IPS-18a (cell line): ENCODE results near the gene CD4.
A peak's percentile ranks its signal among the peaks of the same experiment; 100 is the strongest.

Experiments used
- H3K27ac ChIP-seq: one replicate; pipeline ENCODE4 v1.5.1; 2013; ENCODE audit warnings: low read length
- H3K27me3 ChIP-seq: one replicate; pipeline ENCODE4 v1.6.1; 2013; ENCODE audit warnings: mild to moderate bottlenecking, low read length; ENCODE audit not compliant: control insufficient read depth, insufficient read depth
- H3K36me3 ChIP-seq: one replicate; pipeline ENCODE4 v1.6.1; 2013; ENCODE audit warnings: low read depth, low read length; ENCODE audit not compliant: control insufficient read depth
- H3K4me1 ChIP-seq: one replicate; pipeline ENCODE4 v1.6.1; 2013; ENCODE audit warnings: low read depth, low read length; ENCODE audit not compliant: control insufficient read depth
- H3K4me3 ChIP-seq: one replicate; pipeline ENCODE4 v1.5.1; 2013; ENCODE audit warnings: low read length
- H3K9ac ChIP-seq: one replicate; pipeline ENCODE4 v1.6.1; 2013; ENCODE audit warnings: mild to moderate bottlenecking, low read length, moderate library complexity
- H3K9me3 ChIP-seq: one replicate; pipeline ENCODE4 v1.6.1; 2013; ENCODE audit warnings: low read depth, low read length; ENCODE audit not compliant: control insufficient read depth

The CD4 gene

DNA sequence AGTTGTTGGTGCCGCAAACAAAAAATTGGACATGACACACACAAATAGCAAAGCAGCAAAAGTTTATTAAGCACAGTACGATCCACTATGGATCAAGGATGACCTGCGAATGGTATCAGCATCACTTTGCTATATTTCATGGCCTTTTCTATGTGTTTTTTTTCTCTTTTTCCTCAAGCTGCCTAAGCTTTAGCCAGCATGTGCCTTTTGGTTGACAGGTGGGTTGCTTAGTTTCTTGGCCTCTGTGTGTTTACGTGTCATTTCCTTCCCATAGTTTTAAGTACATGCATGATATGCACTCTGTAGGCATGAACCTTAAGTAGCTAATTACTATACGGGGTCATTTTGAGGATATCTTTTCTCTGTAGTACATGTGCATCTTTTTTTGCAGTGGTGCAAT is 9.8 kb downstream of the CD4 start:
- Histone ChIP-seq H3K27ac (no peak overlapping the region), H3K36me3 (no peaks in the 10 kb centered on the region), H3K27me3 (no peaks in the 10 kb centered on the region), H3K4me3 (no peak overlapping the region), H3K9ac (no peak overlapping the region), H3K9me3 (no peaks in the 10 kb centered on the region), H3K4me1 (no peaks in the 10 kb centered on the region)

DNA sequence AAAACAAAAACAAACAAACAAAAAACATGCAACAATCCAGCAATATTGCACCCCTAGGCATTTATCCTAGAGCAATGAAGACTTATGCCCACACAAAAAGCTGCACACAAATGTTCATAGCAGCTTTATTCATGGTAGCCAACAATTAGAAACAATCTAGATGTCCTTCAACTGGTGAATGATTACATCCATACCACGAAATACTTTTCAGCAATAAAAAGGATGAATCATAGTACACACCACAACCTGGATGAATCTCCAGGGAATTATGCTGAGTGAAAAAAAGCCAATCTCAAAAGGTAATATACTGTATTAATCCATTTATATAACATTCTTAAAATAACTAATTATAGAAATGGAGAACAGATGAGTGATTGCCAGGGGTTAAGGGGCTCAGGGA is 17.8 kb downstream of the CD4 start:
- Histone ChIP-seq H3K9me3 (no peaks in the 10 kb centered on the region), H3K9ac (no peak overlapping the region), H3K36me3 (no peaks in the 10 kb centered on the region), H3K4me1 (peaks cover 9% of the 10 kb centered on the region), H3K4me3 (no peak overlapping the region), H3K27me3 (no peaks in the 10 kb centered on the region), H3K27ac (no peak overlapping the region)

DNA sequence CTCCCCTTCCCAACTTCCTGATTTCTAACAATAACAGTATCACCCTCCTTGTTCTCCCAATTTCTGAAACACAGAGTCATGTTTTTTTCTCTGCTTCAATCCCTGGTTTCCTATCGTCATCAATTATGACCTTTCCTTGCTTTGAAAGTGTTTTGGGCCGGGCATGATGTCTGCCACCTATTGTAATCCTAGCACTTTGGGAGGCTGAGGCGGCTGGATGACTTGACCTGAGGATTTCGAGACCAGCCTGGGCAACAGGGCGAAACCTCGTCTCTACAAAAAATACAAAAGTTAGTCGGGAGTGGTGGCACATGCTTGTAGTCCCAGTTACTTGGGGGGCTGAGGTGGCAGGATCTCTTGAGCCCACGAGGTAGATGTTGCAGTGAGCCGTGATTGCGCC is 19.7 kb downstream of the CD4 start:
- Histone ChIP-seq H3K4me3 (no peak overlapping the region), H3K4me1 (peaks cover 9% of the 10 kb centered on the region), H3K27ac (no peak overlapping the region), H3K9ac (no peak overlapping the region), H3K27me3 (no peaks in the 10 kb centered on the region), H3K36me3 (no peaks in the 10 kb centered on the region), H3K9me3 (no peaks in the 10 kb centered on the region)

DNA sequence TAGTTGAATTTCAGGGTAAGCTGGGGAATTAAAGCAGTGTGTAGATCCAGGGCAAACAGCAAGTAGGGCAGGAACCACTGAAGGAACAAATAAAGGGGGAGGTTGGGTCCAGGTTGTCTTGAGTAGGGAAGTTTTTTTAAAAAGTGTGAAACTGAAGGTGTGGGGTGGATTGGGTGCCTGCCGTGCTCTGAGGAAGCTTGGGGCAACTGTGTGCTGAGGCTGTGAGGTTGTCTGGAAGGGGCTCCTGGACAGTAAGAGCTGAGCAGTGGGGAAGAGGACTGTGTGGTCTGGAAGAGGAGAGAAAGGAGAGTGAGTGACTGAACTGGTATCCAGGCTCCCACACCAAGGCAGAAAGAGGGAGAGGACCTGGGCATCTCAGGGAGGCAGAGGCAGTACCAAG is 21.4 kb downstream of the CD4 start:
- no peak overlapping the region for H3K4me3 ChIP-seq
- H3K27me3 ChIP-seq: no peaks in the 10 kb centered on the region
- H3K9me3 ChIP-seq: no peaks in the 10 kb centered on the region
- no peak overlapping the region for H3K27ac ChIP-seq
- H3K36me3 ChIP-seq: no peaks in the 10 kb centered on the region
- H3K9ac ChIP-seq: no peak overlapping the region
- peaks cover 9% of the 10 kb centered on the region for H3K4me1 ChIP-seq

DNA sequence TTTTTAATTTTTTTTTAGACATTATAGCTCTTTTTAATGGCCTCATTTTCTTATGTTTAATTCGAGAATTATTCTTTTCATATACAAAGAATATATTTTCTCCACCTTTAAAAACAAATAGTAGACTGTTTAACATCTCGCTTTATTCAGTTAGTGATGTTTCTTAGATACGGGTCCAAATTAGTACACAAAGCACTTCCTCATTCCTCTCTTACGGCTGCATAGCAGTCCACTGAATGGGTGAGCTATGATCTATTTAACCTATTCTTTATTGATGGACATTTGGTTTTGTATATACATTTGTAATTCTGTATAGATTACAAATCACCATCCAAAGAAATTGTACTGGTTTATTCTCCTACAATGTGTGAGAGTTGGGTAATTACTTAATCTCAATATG is 24.0 kb downstream of the CD4 start:
- H3K4me1 ChIP-seq: peaks cover 16% of the 10 kb centered on the region
- no peak overlapping the region for H3K27ac ChIP-seq
- H3K4me3 ChIP-seq: no peak overlapping the region
- no peaks in the 10 kb centered on the region for H3K36me3 ChIP-seq
- no peak overlapping the region for H3K9ac ChIP-seq
- no peaks in the 10 kb centered on the region for H3K27me3 ChIP-seq
- H3K9me3 ChIP-seq: no peaks in the 10 kb centered on the region

DNA sequence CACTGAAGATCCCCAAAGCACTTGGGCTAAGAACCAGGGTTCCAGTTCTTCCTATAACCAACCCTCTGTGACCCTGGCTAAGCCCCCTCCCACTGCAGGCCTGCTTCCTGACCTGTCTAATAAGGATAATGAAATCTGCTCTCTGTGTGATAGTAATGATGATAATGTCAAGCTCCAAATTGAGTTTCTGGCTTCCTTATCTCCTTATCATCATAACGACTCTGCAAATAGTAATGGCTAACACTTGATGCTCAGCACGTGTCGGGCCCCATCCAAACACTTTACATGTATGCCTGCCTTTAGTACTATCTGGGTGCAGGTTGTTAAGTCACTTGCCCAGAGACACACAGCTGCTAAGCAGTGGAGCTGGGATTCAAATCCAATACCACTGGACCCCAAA is 27.3 kb downstream of the CD4 start:
- Histone ChIP-seq H3K9me3 (no peaks in the 10 kb centered on the region), H3K9ac (no peak overlapping the region), H3K4me1 (peaks cover 22% of the 10 kb centered on the region), H3K36me3 (no peaks in the 10 kb centered on the region), H3K27ac (no peak overlapping the region), H3K27me3 (no peaks in the 10 kb centered on the region), H3K4me3 (no peak overlapping the region)

DNA sequence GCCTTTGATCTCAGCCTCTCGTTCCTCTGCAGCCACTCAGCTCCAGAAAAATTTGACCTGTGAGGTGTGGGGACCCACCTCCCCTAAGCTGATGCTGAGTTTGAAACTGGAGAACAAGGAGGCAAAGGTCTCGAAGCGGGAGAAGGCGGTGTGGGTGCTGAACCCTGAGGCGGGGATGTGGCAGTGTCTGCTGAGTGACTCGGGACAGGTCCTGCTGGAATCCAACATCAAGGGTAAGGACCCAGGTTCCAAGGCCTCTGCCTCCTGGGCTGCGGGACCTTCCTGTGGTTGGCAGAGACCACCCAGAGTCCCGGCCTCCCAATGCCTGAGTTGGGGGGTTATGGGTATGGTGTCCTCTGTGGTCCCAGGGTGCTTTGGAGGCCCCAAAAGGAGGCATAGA is 27.8 kb downstream of the CD4 start:
- Histone ChIP-seq H3K36me3 (no peaks in the 10 kb centered on the region), H3K4me1 (peaks cover 23% of the 10 kb centered on the region), H3K27ac (no peak overlapping the region), H3K4me3 (no peak overlapping the region), H3K9me3 (no peaks in the 10 kb centered on the region), H3K9ac (no peak overlapping the region), H3K27me3 (no peaks in the 10 kb centered on the region)

DNA sequence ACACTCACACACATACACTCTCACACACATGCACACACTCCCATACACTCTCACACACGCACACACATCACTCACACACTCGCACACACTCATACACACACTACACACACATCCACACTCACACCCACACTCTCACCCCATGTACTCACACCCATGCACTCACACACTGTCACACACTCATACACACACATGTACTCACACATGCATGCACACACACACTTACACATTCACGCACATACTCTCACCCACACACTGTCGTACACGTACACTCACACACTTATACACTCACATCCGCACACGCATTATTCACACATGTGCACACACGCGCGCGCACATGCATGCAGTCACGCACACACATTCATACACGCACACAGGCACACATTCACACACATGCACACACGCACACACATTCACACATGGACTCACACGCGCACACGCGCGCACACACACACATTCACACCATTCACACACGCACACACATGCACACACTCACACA is 28.4 kb downstream of the CD4 start:
- Histone ChIP-seq H3K27ac (no peak overlapping the region), H3K27me3 (no peaks in the 10 kb centered on the region), H3K4me3 (no peak overlapping the region), H3K36me3 (no peaks in the 10 kb centered on the region), H3K9me3 (no peaks in the 10 kb centered on the region), H3K9ac (no peak overlapping the region), H3K4me1 (peaks cover 26% of the 10 kb centered on the region)

DNA sequence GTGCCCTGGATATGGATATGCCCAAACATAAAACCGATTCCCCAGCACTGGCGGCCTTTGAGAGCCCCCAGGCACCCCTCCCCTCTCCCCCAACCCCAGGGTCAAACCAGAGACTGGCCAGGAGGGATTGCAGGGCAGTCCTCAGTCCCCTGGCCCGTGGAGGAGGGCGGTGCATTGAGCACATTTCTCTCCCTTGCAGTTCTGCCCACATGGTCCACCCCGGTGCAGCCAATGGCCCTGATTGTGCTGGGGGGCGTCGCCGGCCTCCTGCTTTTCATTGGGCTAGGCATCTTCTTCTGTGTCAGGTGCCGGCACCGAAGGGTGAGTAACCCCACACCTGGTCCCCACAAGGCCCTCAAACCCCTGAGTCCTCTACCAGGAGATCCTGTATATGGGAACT is 28.9 kb downstream of the CD4 start:
- H3K4me3 ChIP-seq: peak overlapping the region; percentile 28
- no peak overlapping the region for H3K27ac ChIP-seq
- H3K4me1 ChIP-seq: peaks cover 26% of the 10 kb centered on the region
- no peaks in the 10 kb centered on the region for H3K9me3 ChIP-seq
- H3K36me3 ChIP-seq: no peaks in the 10 kb centered on the region
- H3K9ac ChIP-seq: no peak overlapping the region
- no peaks in the 10 kb centered on the region for H3K27me3 ChIP-seq

DNA sequence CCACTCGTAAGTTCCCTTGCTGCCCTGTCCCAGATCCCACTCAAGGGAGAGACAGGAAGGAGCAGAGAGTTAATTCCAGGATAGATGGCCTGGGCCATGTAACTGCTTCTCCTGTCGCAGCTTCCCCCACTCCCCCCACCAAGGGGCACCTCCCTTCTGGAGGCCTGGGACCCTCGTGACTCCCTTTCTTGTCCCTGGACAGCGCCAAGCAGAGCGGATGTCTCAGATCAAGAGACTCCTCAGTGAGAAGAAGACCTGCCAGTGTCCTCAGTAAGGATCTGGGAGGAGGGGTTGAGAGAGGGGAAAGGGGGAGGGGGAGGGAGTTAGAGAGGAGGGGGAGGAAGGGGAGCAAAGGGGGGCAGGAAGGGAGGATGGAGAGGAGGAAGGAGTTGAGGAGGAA is 29.3 kb downstream of the CD4 start:
- Histone ChIP-seq H3K36me3 (no peaks in the 10 kb centered on the region), H3K27me3 (no peaks in the 10 kb centered on the region), H3K9ac (no peak overlapping the region), H3K27ac (no peak overlapping the region), H3K4me3 (peak overlapping the region; percentile 28), H3K4me1 (peaks cover 26% of the 10 kb centered on the region), H3K9me3 (no peaks in the 10 kb centered on the region)

DNA sequence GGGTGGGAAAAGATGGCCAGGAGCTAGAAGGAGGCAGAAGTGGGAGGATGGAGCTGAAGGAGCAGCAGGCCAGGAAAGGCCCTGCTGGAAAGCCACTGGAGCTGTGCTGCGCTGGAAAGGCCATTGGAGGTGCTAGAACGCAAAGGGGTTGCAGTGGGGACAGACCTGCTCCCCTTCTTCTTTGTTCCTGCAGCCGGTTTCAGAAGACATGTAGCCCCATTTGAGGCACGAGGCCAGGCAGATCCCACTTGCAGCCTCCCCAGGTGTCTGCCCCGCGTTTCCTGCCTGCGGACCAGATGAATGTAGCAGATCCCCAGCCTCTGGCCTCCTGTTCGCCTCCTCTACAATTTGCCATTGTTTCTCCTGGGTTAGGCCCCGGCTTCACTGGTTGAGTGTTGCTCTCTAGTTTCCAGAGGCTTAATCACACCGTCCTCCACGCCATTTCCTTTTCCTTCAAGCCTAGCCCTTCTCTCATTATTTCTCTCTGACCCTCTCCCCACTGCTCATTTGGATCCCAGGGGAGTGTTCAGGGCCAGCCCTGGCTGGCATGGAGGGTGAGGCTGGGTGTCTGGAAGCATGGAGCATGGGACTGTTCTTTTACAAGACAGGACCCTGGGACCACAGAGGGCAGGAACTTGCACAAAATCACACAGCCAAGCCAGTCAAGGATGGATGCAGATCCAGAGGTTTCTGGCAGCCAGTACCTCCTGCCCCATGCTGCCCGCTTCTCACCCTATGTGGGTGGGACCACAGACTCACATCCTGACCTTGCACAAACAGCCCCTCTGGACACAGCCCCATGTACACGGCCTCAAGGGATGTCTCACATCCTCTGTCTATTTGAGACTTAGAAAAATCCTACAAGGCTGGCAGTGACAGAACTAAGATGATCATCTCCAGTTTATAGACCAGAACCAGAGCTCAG is 30.0 kb downstream of the CD4 start:
- Histone ChIP-seq H3K4me1 (peaks cover 26% of the 10 kb centered on the region), H3K36me3 (no peaks in the 10 kb centered on the region), H3K9ac (no peak overlapping the region), H3K27me3 (peaks cover under 1% of the 10 kb centered on the region), H3K9me3 (no peaks in the 10 kb centered on the region), H3K4me3 (no peak overlapping the region), H3K27ac (no peak overlapping the region)

DNA sequence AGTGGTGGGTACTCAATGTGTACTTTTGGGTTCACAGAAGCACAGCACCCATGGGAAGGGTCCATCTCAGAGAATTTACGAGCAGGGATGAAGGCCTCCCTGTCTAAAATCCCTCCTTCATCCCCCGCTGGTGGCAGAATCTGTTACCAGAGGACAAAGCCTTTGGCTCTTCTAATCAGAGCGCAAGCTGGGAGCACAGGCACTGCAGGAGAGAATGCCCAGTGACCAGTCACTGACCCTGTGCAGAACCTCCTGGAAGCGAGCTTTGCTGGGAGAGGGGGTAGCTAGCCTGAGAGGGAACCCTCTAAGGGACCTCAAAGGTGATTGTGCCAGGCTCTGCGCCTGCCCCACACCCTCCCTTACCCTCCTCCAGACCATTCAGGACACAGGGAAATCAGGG is 30.8 kb downstream of the CD4 start:
- no peaks in the 10 kb centered on the region for H3K9me3 ChIP-seq
- H3K9ac ChIP-seq: no peak overlapping the region
- no peak overlapping the region for H3K27ac ChIP-seq
- H3K4me1 ChIP-seq: peaks cover 26% of the 10 kb centered on the region
- no peak overlapping the region for H3K4me3 ChIP-seq
- no peaks in the 10 kb centered on the region for H3K36me3 ChIP-seq
- peaks cover 9% of the 10 kb centered on the region for H3K27me3 ChIP-seq
